CD4-positive, alpha-beta T cell (primary cell): Measurements from ENCODE around the gene TMEM144. TPM values are rescaled to one million over a fixed set of nuclear protein-coding genes. Genes with fewer than 3 reads are reported as not detected.
A peak's percentile ranks its signal among the peaks of the same experiment; 100 is the strongest.

Experiments
- ATAC-seq: fragments of 200-7000 bp; cut with Tn5 transposase; one replicate; pipeline ENCODE4 v1.10.0; 2022; ENCODE audit warnings: mild to moderate bottlenecking; ENCODE audit not compliant: poor library complexity
- CTCF ChIA-PET: fragments of 350-600 bp; sonication (Branson Sonifier 250); formaldehyde crosslinking; loops from one replicate; lab custom pipeline; 2021; ENCODE audit warnings: antibody characterized with exemption, inconsistent platforms; lab: Charles Lee
- POLR2A ChIA-PET: fragments of 350-600 bp; sonication (Branson Sonifier 250); formaldehyde crosslinking; loops from one replicate; lab custom pipeline; 2021; ENCODE audit warnings: antibody characterized with exemption, inconsistent platforms; lab: Charles Lee
- DNase-seq, 14 experiments: peaks; one replicate each; pipeline ENCODE4 v3.0.0-alpha.2; 2013 to 2020; ENCODE audit warnings: mixed read lengths in 2 of 14
- H3K27ac ChIP-seq, 2 donors: one replicate each; pipeline versions ENCODE4 v1.5.1 to v1.7.0; 2013; ENCODE audit warnings: low read length in 2 of 2, low read depth in 1 of 2, mild to moderate bottlenecking in 1 of 2
- H3K27me3 ChIP-seq, 2 experiments: 1 replicate in 1 of 2; 2 replicates in 1 of 2; pipeline versions ENCODE4 v1.6.1 to v1.7.0; 2013; ENCODE audit warnings: low read length in 2 of 2, control low read depth in 1 of 2, mild to moderate bottlenecking in 1 of 2, moderate library complexity in 1 of 2; ENCODE audit not compliant: insufficient read depth in 2 of 2, control insufficient read depth in 1 of 2
- H3K36me3 ChIP-seq: one replicate; pipeline ENCODE4 v1.6.1; 2013; ENCODE audit warnings: low read length, control low read depth; ENCODE audit not compliant: insufficient read depth
- H3K4me1 ChIP-seq: one replicate; pipeline ENCODE4 v1.6.1; 2013; ENCODE audit warnings: low read length, control low read depth; ENCODE audit not compliant: insufficient read depth
- H3K4me3 ChIP-seq: one replicate; pipeline ENCODE4 v1.5.1; 2013; ENCODE audit warnings: mild to moderate bottlenecking, low read length, moderate library complexity
- H3K9me3 ChIP-seq, 2 experiments: 1 replicate in 1 of 2; 2 replicates in 1 of 2; pipeline versions ENCODE4 v1.6.1 to v1.7.0; 2013; ENCODE audit warnings: low read length in 2 of 2, mild to moderate bottlenecking in 2 of 2, control low read depth in 1 of 2, moderate library complexity in 1 of 2; ENCODE audit not compliant: control insufficient read depth in 1 of 2, insufficient read depth in 1 of 2
- H3K27ac Mint-ChIP-seq: one replicate; pipeline ENCODE4 v1.8.0; 2020; ENCODE audit warnings: mixed read lengths
- H3K27me3 Mint-ChIP-seq: one replicate; pipeline ENCODE4 v1.8.0; 2021; ENCODE audit warnings: mixed read lengths
- H3K36me3 Mint-ChIP-seq: one replicate; pipeline ENCODE4 v1.8.0; 2021; ENCODE audit warnings: low read depth, mixed read lengths
- H3K4me1 Mint-ChIP-seq: one replicate; pipeline ENCODE4 v1.8.0; 2021; ENCODE audit warnings: low read depth, mixed read lengths
- H3K4me3 Mint-ChIP-seq: one replicate; pipeline ENCODE4 v1.8.0; 2020; ENCODE audit warnings: mild to moderate bottlenecking, mixed read lengths
- H3K9me3 Mint-ChIP-seq: one replicate; pipeline ENCODE4 v1.8.0; 2020; ENCODE audit warnings: mixed read lengths
- CTCF ChIP-seq: fragments of 200-600 bp; IDR thresholded peaks from one replicate; pipeline ENCODE4 v1.8.0; 2022; ENCODE audit warnings: antibody characterized with exemption, mild to moderate bottlenecking
- intact Hi-C, 2 experiments: fragments of 100-400 bp; cut with DNase I in 1 of 2; cut with micrococcal nuclease in 1 of 2; formaldehyde crosslinking; loops; one replicate each; pipeline versions ENCODE4 v1.15.1 to v1.9.0; 2023 to 2025; cut with DNase I, micrococcal nuclease
- total RNA-seq, 174 experiments: library from RNA in 2 of 174; stranded (reverse) in 2 of 174; gene quantifications; one replicate each; pipeline ENCODE4 v1.2.3 and lab custom pipeline; 2021 to 2026

TMEM144 gene
- total RNA-seq, 2 experiments from 2014 or later, result 0.45 TPM; not detected in 1

- ATAC-seq, result no peak
- intact Hi-C loops, result no loop called here
- Histone ChIP-seq H3K27ac (no peak overlapping the region), H3K27me3 (no peaks in the 10 kb centered on the region), H3K4me1 (no peaks in the 10 kb centered on the region), H3K4me3 (no peak overlapping the region), H3K9me3 (no peaks in the 10 kb centered on the region), H3K36me3 (no peaks in the 10 kb centered on the region)
- no peaks in the 10 kb centered on the region for H3K36me3 Mint-ChIP-seq
- H3K27ac Mint-ChIP-seq, result no peak overlapping the region
- POLR2A ChIA-PET, result no interaction called here
- H3K9me3 Mint-ChIP-seq, result no peaks in the 10 kb centered on the region
- no peaks in the 10 kb centered on the region for H3K4me1 Mint-ChIP-seq
- no peak overlapping the region for H3K4me3 Mint-ChIP-seq
- DNase-seq, result no peak
- peaks cover 12% of the 10 kb centered on the region for H3K27me3 Mint-ChIP-seq
- no peak for TF ChIP-seq CTCF
- CTCF ChIA-PET, result no interaction called here
Observed at GRCh38 chr4:158190718-158191117, 19.6 kb upstream of the TMEM144 start.

GRCh38 chr4:158192439-158193158, 17.7 kb upstream of the TMEM144 start:
- Histone ChIP-seq H3K27ac (no peak overlapping the region), H3K27me3 (no peaks in the 10 kb centered on the region), H3K4me3 (no peak overlapping the region), H3K9me3 (no peaks in the 10 kb centered on the region), H3K36me3 (no peaks in the 10 kb centered on the region), H3K4me1 (no peaks in the 10 kb centered on the region)
- Mint-ChIP-seq H3K36me3 (no peaks in the 10 kb centered on the region), H3K4me1 (no peaks in the 10 kb centered on the region), H3K9me3 (no peaks in the 10 kb centered on the region), H3K27me3 (peaks cover 12% of the 10 kb centered on the region), H3K27ac (no peak overlapping the region), H3K4me3 (no peak overlapping the region)
- TF ChIP-seq CTCF, result no peak
- intact Hi-C loops, result no loop called here
- POLR2A ChIA-PET, result no interaction called here
- ATAC-seq, result no peak
- DNase-seq, result no peak
- CTCF ChIA-PET, result interaction anchor here (1.4 kb wide), 1 partner anchor 10 kb away, joined by 4 read pairs; no protein-coding TSS in a partner anchor

GRCh38 chr4:158193171-158193749, 17.0 kb upstream of the TMEM144 start:
- Histone ChIP-seq H3K27me3 (no peaks in the 10 kb centered on the region), H3K27ac (no peak overlapping the region), H3K4me1 (no peaks in the 10 kb centered on the region), H3K36me3 (no peaks in the 10 kb centered on the region), H3K9me3 (no peaks in the 10 kb centered on the region), H3K4me3 (no peak overlapping the region)
- intact Hi-C loops, result no loop called here
- H3K36me3 Mint-ChIP-seq, result no peaks in the 10 kb centered on the region
- H3K4me3 Mint-ChIP-seq, result no peak overlapping the region
- DNase-seq (peak in 1 of 14 experiments; percentile 8), ATAC-seq (no peak)
- H3K9me3 Mint-ChIP-seq, result no peaks in the 10 kb centered on the region
- peaks cover 12% of the 10 kb centered on the region for H3K27me3 Mint-ChIP-seq
- TF ChIP-seq CTCF, result peak; percentile 32
- H3K27ac Mint-ChIP-seq, result no peak overlapping the region
- no peaks in the 10 kb centered on the region for H3K4me1 Mint-ChIP-seq
- ChIA-PET CTCF (no interaction called here), POLR2A (no interaction called here)
